Measurements from ENCODE around the gene SCN1B.

Gene SCN1B

DNA sequence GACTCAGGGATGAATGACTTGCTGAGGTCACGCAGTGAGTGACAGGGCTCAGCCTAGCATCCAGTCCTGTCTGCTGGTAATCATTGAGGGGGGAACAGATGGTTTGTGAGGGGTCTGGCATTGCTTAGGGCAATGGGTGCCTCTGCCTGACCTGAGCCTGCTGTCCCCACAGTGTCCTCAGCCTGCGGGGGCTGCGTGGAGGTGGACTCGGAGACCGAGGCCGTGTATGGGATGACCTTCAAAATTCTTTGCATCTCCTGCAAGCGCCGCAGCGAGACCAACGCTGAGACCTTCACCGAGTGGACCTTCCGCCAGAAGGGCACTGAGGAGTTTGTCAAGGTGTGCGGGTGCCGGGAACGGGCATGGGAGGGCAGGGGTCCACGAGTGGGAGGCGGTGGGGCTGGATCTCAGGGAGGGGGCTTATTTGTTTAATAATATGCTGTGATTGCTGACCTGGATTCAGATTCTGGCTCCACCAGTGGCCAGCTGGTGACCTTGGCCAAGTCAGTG is 2.1 kb downstream of the SCN1B start:
- TF ChIP-seq, protein P1, sequence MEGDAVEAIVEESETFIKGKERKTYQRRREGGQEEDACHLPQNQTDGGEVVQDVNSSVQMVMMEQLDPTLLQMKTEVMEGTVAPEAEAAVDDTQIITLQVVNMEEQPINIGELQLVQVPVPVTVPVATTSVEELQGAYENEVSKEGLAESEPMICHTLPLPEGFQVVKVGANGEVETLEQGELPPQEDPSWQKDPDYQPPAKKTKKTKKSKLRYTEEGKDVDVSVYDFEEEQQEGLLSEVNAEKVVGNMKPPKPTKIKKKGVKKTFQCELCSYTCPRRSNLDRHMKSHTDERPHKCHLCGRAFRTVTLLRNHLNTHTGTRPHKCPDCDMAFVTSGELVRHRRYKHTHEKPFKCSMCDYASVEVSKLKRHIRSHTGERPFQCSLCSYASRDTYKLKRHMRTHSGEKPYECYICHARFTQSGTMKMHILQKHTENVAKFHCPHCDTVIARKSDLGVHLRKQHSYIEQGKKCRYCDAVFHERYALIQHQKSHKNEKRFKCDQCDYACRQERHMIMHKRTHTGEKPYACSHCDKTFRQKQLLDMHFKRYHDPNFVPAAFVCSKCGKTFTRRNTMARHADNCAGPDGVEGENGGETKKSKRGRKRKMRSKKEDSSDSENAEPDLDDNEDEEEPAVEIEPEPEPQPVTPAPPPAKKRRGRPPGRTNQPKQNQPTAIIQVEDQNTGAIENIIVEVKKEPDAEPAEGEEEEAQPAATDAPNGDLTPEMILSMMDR (conservative IDR thresholded peaks at IDR 0.05): no peak
- H3K27ac ChIP-seq: no peak overlapping the region

DNA sequence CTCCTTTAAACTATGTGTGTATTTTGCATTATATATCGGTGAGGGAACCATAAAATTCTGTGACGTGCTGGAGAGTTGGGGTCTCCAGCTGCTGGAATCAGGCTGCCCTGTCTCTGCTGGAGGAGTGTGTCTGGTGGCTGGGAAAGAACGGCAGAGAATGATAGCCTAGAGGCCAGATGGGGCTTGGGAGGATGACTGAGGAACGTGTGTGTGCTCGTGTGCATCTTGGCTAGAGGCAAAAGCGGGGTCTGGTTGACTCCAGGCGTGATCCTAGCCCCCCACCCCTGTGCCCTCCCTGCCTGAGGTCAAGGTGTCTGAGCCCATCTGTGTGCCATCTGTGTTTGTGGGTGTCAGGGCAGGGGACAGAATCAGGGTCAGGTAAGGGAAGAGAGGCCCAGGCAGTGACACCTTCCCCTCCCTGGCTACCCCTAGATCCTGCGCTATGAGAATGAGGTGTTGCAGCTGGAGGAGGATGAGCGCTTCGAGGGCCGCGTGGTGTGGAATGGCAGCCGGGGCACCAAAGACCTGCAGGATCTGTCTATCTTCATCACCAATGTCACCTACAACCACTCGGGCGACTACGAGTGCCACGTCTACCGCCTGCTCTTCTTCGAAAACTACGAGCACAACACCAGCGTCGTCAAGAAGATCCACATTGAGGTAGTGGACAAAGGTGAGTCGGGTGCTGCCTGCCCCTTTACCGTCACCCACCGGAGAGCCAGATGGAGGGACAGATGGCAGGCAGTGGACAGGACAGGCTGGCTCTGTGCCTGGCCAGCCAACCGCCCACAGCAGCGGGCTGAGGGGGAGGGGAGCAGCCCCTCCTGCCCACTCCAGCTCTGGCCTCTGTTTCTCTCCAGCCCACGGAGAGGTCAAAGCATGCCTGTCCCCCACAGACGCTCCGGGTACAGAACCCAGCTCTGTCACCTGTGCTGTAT is 3.1 kb downstream of the SCN1B start:
- TF ChIP-seq, protein P1 (conservative IDR thresholded peaks at IDR 0.05): no peak
- H3K27ac ChIP-seq: no peak overlapping the region

DNA sequence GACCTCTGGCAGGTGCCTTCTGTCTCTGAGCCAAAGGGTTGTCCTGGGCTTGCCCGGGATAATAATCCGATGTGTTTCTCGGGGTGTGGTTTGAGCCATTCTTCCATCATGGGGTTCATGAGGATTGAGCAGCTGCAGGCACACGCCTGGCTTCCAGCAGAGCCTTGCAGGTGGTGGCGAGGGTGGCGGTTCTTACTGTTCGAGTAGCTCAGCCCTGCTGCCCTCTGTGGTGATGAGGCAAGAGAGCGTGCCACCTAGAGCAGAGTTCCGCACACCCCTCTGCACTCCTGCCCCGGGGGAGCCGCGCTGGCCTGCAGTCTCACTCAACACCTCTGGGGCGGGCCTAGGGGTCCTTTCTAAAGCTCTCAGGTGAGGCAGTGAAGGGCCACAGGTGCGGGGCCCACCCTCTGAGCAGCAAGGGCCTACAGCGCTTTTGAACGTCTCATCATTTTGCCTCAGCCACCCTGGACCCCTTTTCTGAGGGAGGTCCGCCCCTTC is 3.8 kb downstream of the SCN1B start:
- TF ChIP-seq, protein P1 (conservative IDR thresholded peaks at IDR 0.05): no peak
- no peak overlapping the region for H3K27ac ChIP-seq

DNA sequence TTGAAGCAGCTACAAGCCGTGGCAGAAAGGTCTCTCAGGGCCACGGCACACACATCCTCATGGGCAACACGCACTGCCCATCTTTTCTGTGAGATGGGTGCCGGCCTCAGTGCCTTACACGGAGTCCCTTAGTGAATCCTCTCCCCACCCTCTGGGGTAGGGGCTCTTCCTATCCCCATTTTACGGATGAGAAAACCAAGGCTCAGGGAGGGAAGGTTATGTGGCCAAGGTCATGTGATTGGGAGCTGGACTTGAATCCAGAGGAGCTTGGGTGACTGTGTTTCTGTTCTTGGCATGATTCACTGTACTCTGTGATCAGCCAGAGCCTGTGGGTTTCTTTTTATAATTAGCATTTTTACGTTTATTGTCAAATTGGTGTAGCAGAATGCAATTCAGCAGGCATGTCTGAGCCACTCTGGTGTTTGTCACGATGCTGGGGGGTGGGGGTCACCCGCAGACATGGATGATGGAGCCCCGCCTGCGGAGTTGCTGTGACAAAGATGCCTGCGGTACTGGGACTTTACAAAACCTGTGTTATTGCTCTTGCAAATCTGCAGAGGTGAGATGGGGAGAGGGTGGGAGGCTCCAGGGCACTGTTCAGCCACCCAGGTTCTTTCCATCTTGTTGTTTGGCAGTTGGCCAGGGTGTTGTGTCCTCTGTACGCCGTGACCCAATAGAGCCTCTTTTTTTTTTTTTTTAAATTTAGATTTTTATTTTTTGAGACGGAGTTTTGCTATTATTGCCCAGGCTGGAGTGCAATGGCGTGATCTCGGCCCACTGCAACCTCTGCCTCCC is 4.5 kb downstream of the SCN1B start:
- TF ChIP-seq, protein P1 (conservative IDR thresholded peaks at IDR 0.05): no peak
- H3K27ac ChIP-seq: no peak overlapping the region

DNA sequence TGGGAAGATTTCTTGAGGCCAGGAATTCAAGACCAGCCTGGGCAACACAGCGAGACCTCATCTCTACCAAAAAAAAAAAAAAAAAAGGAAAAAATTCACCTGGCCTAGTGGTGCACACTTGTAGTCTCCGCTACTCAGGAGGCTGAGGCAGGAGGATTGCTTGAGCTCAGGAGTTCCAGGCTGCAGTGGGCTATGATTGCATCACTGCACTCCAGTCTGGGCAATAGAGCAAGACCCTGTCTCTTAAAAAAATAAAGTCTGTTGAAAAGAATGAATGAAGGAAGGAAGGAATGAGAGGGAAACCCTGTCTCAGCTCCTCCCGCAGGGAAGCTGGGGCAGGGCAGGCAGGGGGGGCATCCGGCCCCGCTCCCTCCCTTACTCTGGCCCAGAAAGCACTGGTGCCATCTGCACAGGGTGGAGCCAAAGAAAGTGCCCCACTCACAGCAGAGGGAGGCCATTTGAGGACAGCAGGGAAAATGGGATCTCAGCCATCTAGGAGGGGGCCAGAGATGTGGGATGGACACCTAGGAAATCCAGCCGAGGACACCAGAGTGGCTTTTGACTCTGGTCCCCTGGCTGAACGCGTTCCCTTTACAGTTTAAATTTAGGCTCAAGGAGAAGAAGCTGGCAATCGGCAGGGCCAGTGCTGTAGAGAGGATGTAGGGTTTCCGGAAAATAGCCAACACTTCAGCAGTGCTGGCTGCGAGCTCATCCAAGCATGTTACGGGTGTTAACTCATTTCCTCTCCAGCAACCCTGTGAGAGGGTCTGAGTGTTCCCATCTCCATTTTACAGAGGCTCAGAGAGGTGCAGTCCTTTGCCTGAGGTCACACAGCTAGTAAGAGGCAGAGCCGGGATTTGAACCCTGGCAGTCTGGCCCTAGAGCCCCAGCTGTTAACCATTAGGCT is 7.7 kb downstream of the SCN1B start:
- TF ChIP-seq, protein P1 (conservative IDR thresholded peaks at IDR 0.05): no peak
- peak overlapping the region; percentile 98 for H3K27ac ChIP-seq

DNA sequence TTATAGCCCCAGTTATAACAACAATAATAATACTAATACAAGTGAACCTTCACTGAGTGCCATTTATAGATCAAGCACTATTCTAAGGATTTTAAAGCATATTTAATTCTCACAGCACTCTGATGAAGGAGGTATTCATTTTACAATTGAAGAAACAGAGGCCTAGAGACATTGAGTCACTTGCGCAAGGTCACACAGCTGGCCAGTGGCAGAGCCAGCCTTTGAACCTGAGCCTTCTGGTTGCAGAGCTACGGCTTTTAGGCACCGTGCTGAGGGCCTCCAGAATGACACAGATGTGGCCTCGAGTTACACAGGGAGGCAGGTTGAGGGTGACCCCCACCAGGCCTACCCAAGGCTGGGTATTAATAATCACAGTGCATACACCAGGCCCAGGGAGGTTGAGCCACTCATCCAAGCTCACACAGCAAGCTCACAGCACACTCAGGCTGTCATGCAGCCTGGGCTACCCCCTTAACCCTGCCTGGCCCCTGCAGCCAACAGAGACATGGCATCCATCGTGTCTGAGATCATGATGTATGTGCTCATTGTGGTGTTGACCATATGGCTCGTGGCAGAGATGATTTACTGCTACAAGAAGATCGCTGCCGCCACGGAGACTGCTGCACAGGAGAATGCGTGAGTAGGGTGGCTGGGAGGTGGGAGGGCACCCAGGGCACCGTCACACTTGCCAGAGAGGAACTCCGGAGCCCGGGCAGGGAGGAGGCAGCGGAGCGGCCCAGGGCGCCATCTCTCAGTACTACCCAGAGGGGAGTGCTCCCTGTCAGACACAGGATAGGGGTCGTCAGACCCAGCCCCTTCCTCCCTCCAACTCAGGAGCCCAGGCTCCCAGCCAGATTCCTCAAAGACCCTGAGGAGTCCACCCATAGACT is 8.6 kb downstream of the SCN1B start:
- H3K27ac ChIP-seq: peak overlapping the region; percentile 98
- TF ChIP-seq, protein P1 (conservative IDR thresholded peaks at IDR 0.05): no peak

Measured in VCaP (cell line).